K562 treated with DMSO at 1 percent for 24 hours (cell line): ENCODE data around the gene CDC25B. TPM values are rescaled to one million over a fixed set of nuclear protein-coding genes. Genes with fewer than 3 reads are reported as not detected.

Experiments used
- total RNA-seq: library from RNA; unstranded; fragments of 300-600 nt; gene quantifications from 2 replicates; pipeline ENCODE4 v1.2.3, GENCODE V29; 2022; ENCODE audit warnings: low read depth; ENCODE audit not compliant: insufficient read depth

Gene CDC25B
- 57.5 and 58.6 TPM in 2 replicates for total RNA-seq

DNA sequence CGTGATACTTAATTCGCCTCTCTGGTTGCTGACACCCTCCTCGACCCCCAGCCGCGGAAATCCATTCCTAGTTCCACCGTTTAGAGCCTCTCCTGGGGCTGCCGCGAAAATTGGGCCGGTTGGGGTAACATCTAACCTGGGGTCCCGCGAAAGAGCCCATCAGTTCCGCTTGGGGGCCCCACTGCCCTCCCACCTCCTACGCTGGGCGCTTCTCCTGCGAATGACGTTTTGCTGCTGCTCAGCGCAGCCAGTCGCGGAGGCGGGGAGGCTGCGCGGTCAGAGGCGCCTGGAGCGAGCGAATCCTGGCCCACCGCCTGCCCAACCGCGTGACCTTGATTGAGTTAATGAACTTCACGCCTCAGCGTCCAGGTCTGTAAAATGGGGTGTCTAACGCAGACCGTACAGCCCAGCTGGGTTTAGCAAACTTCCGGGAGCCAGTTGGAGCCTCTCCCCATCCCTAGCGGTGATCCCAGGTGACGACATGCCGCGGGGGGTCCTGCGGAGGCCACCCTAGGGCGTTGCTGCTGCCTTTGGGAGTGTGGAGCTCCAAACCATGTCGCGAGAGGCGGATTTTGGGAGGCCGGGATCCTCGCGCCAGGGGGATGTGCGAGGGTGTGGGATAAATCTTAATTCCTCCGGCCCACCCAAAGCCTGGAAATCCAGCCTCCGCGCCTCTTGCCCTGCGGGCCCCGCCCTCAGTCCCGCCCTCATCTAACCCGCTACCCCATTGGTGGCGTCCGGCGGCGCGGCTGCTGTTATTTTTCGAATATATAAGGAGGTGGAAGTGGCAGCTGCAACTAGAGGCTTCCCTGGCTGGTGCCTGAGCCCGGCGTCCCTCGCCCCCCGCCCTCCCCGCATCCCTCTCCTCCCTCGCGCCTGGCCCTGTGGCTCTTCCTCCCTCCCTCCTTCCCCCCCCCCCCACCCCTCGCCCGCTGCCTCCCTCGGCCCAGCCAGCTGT, at the start of gene CDC25B:
CDC25B (plus strand) TSS at position 800 of the 958 bp plus-strand sequence. CDS start 222 bp downstream, outside the sequence.

DNA sequence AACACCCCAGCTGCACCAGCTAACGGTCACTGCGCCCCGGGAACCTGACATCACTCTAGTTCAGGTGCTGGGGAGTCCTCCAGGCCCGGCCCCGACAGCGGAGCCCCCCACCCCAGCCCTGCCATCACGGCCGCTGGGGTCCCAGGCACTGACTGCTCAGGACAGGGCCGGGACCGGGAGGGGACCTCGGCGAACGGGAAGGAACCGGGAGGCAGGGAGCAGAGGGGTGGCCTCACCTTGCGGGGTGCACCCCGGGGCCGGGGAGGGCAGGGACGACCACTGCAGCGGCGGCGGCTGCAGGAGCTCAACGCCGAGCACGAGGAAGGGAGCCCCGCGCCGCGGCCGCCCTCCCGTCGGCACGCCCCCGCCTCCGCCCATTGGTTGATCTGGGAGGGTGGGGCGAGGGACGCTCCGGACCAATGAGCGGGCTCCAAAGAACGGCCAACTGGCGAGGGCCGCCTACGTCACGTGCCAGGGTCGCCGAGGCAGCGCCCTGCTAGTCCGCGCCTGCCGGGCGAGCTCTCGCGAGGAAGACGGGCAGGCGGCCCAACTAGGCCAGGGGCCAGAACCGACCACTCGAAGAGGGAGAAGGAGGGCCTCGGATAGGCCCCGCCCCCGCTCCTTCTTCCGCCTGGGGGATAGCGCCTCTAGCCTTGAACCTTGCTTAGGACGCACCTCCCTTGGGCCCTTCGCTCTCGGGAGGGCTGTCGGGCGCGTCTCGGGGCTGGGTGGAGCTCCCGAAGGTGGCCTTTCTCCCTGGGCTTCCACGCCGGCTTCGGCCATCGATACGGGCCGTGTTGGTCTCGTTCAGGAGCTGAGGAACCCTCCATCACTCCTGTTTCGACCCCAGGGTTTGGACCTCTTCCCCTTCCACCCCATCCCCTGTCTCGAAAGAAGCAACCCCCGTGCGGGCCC, 28.4 kb upstream of the CDC25B start, which contains the start of gene ADISSP:
ADISSP (minus strand) TSS at position 327 of the 915 bp plus-strand sequence. CDS start 7,653 bp downstream, outside the sequence.

DNA sequence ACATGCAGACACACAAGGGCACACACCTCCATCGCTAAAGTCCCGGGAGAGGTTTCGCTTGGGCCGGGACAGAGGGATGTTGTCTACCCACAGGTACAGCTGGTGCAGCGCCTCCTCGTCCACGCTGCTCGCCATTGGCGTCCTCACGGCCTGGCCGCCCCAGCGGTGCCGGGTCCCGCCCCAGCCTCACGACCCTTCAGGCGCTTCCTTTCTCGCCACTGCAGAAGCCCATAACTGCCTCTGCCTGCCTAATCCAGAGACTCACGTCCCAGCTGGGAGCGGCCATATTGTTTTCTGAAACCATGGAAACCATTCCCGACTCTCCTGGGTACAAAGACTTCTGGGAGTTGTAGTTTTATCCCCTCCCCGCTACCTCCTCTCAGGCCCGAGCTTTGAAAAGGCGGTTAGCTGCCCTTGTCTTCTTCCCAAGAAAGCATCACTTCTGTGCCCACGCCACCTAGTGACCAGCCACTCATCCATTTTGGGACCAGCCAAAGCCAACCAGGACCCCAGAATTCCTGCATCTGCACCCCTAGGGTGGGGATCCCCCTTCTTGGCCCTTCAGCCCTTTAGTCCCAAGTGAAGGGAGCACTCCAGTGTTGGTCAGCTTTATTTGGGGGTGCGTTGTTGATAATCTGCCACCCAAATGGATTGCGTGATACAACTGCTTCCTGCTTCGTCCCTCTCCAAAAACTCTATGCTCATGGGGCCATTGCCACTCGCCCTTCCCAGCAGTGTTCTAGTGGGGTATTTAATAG, 14.8 kb upstream of the CDC25B start, which contains the start of gene SPEF1:
SPEF1 (minus strand) TSS at position 296 of the 758 bp plus-strand sequence; CDS start at position 135, 161 bp downstream.

DNA sequence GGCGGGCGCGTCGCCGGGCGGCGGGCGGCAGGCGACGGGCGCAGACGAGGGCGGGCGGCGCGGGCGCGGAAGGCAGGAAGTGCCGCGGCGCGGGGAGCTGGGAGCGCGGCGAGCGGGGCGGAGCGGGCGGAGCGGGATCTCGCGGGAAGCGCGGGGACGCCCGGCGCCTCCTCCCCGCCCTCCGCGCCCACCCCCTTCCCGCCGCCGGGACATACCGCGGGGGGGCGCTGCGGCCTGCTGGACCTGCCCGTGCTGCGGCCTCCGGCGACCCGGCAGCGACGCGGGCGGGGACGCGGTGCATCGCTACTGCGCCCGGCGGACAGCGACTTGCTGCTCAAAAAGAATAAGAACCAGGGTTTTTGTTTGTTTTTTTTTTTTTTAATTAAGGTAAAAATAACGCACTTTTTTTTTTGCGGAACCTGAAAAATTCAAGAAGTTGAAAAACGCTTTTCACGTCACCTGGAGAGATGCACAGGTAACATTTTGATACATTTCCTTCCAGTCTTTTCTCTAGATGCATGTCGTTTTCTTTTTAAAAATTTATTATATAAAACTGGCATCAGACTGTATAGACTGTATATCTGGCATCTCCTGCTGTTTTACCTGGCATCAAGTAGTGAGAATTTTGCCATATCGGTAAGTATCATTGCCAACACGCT, 9.3 kb upstream of the CDC25B start, which contains the start of gene CENPB:
CENPB (minus strand) TSS at position 76 of the 659 bp plus-strand sequence. CDS start 257 bp downstream, outside the sequence.

DNA sequence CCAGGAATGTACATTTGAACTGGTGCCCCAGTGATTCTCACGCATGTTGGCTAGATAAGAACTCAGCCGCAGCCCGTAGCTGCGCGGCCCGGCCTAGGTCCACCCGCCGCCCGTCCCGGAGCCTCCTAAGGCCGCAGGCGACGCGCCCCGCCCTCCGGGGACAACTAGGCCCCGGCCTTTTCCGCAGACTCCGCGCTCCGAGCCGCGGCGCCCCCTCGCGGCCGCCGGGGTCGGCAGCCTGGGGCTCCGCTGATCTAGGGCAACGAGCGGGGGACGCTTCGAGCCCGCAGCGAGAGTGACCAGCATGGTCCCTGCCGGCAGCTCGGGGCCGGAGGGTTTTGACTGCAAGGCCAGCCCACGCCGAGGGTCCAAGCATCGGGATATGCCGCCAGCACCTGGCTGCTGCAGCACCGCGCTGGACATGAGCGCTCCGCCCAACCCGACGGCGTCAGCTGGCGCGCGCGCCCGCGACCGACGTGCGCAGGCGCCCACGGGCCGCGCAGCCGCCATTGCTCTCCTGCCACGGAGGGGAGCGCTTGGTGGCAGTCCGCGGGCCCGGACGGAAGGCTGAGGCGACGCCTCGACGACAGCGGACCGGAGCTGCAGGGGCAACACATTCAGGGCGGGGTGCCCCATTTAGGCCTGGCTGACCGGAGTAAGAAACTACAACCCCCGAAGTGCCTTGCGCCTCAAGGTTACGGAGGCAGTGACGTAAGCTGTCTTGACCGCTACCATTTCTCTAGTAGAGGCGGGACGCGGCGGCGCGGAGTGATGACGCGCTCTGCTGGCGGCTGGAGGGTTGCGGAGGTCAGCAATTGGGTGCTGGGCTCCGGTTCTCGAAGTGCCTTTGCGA, 24.2 kb downstream of the CDC25B start, which contains the start of gene AP5S1:
AP5S1 (plus strand) TSS at position 500 of the 853 bp plus-strand sequence. CDS start 1,571 bp downstream, outside the sequence.

DNA sequence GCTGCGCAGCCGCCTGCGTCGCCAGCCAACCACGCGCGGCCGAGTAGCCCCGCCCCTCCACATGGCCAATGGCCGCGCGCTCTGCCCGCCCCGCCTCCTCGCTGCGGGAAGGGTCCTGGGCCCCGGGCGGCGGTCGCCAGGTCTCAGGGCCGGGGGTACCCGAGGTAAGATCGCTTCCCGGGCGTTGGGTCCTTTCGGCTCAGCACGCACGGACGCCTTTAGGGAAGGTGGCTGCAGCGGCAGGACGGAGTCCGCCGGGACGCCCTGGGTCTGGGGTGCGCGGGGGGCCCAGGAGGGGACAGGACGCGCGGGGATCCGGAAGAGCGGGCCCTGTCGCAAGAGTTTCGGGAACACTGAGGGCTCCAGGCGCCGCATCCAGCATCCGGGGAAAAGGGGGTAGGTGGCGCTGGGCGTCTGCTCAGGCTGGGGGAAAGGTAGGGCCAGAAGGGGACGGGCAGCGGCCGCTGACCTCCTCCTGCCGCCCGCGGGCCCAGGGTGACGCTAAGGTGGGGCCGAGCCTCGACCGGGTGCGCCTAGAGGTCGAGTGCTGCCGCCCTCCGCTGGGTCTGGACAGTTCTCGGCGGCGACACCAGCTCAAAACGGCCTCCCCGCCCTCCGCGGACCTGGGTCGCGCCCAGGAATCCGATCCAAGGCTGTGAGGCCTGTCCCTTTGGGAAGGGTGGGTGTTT, 50.8 kb downstream of the CDC25B start, which contains the start of gene MAVS:
MAVS (plus strand) TSS at position 95 of the 689 bp plus-strand sequence. CDS start 7,791 bp downstream, outside the sequence.

Other genes starting within 250 kb of the CDC25B start
- not detected in 2 replicates for gene GFRA4, start 132.9 kb upstream of the CDC25B start, total RNA-seq
- gene ADAM33, start 114.3 kb upstream of the CDC25B start, total RNA-seq = not detected in 2 replicates
- not detected in 2 replicates for gene SIGLEC1, start 83.7 kb upstream of the CDC25B start, total RNA-seq
- gene HSPA12B, start 63.6 kb upstream of the CDC25B start, total RNA-seq = 0.24 and 0.93 TPM in 2 replicates
- gene ADISSP, start 28.6 kb upstream of the CDC25B start, total RNA-seq = 27.0 and 34.6 TPM in 2 replicates
- gene SPEF1, start 14.9 kb upstream of the CDC25B start, total RNA-seq = 0.32 TPM in 1 of 2 replicates, not detected in the other
- gene CENPB, start 9.6 kb upstream of the CDC25B start, total RNA-seq = 75.1 and 76.6 TPM in 2 replicates
- 11.0 and 13.1 TPM in 2 replicates for gene AP5S1, start 24.2 kb downstream of the CDC25B start, total RNA-seq
- 19.0 and 19.1 TPM in 2 replicates for gene MAVS, start 50.5 kb downstream of the CDC25B start, total RNA-seq
- 28.0 and 35.6 TPM in 2 replicates for gene PANK2, start 93.1 kb downstream of the CDC25B start, total RNA-seq
- gene RNF24, start 219.2 kb downstream of the CDC25B start, total RNA-seq = 29.2 and 29.5 TPM in 2 replicates